Neural crest cell (in vitro differentiated cells): ENCODE data around the gene HMGN5. TPM values are rescaled to one million over a fixed set of nuclear protein-coding genes. Genes with fewer than 3 reads are reported as not detected.

Source experiments
- DNase-seq: peaks from one replicate; pipeline ENCODE4 v3.0.0; 2021; ENCODE audit warnings: low read depth, mixed read lengths, low spot score
- H3K27ac Mint-ChIP-seq: one replicate; pipeline ENCODE4 v1.8.0; 2021; ENCODE audit warnings: mild to moderate bottlenecking, mixed read lengths; ENCODE audit not compliant: unreplicated experiment
- H3K27me3 Mint-ChIP-seq: 2 replicates; pipeline ENCODE4 v1.8.0; 2021; ENCODE audit warnings: low read depth, mild to moderate bottlenecking, mixed read lengths
- H3K36me3 Mint-ChIP-seq: 2 replicates; pipeline ENCODE4 v1.8.0; 2021; ENCODE audit warnings: low read depth, mild to moderate bottlenecking, mixed read lengths
- H3K4me1 Mint-ChIP-seq: 2 replicates; pipeline ENCODE4 v1.8.0; 2021; ENCODE audit warnings: mixed read lengths
- H3K4me3 Mint-ChIP-seq: one replicate; pipeline ENCODE4 v1.8.0; 2021; ENCODE audit warnings: mild to moderate bottlenecking, mixed read lengths
- H3K9me3 Mint-ChIP-seq: 2 replicates; pipeline ENCODE4 v1.8.0; 2021; ENCODE audit warnings: mixed read lengths
- long read RNA-seq: library from polyadenylated mRNA; unstranded; transcript quantifications from one replicate; pipeline ENCODE4 v2.0.0, GENCODE V29; 2020
- total RNA-seq: library from RNA; stranded (reverse); gene quantifications from 2 replicates; pipeline ENCODE4 v1.2.1, GENCODE V29; 2021
- TF ChIP-seq, protein P1 (sequence below): fragments of 200-600 bp; sonication (generic); conservative IDR thresholded peaks from 2 replicates; pipeline ENCODE4 v1.5.0; 2021; ENCODE audit warnings: antibody characterized with exemption, mild to moderate bottlenecking

HMGN5 gene, protein sequence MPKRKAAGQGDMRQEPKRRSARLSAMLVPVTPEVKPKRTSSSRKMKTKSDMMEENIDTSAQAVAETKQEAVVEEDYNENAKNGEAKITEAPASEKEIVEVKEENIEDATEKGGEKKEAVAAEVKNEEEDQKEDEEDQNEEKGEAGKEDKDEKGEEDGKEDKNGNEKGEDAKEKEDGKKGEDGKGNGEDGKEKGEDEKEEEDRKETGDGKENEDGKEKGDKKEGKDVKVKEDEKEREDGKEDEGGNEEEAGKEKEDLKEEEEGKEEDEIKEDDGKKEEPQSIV
- total RNA-seq: 5.0 and 8.2 TPM in 2 replicates
- long read RNA-seq, partial matches to known transcripts: 2 of 4 reads
- long read RNA-seq, other reads (novel, unspliced or antisense): 0 of 4 reads

DNA sequence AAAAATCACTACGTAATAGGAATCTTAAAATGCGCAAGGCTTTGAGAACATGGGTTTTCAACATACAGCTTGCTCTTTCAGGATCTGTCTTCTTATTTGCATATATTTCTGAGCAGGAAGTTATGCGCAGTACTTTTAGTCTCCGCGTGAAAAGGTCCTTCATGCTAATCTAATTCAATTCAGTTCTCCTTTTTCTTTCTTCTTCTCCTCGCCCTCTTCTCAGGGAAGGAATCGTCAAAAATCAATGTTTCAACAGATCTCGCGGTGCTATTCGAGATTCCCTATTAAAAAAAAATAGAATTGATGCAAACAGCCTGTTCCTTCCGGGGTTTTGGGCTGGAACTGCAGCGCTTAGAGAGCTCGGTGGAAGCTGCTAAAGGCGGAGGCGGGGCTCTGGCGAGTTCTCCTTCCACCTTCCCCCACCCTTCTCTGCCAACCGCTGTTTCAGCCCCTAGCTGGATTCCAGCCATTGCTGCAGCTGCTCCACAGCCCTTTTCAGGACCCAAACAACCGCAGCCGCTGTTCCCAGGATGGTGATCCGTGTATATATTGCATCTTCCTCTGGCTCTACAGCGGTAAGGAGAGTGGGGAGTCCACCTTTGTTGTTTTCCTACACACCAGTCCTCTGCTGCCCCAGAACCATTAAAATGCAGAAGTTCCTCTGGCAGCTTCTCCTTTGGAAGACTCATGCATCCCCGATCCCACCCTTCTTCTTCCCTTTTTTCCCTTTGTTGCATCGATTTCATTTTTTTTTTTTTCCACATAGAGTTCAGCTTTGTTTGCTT, at the start of gene HMGN5, which contains the start of gene SH3BGRL:
Gene HMGN5, minus strand, starts transcription at position 243 of the 785 bp plus-strand sequence. CDS start 80,364 bp downstream, outside the sequence.
Gene SH3BGRL, plus strand, starts transcription at position 432 of the 785 bp plus-strand sequence. Its CDS starts 99 bp downstream, at position 531.
- H3K9me3 Mint-ChIP-seq: peaks cover 11% of the 10 kb centered on the region
- peaks cover 14% of the 10 kb centered on the region for H3K36me3 Mint-ChIP-seq
- no peaks in the 10 kb centered on the region for H3K27me3 Mint-ChIP-seq
- H3K27ac Mint-ChIP-seq: peak within 1 kb of the TSS; percentile 98
- H3K4me1 Mint-ChIP-seq: peaks cover 29% of the 10 kb centered on the region
- TF ChIP-seq, protein P1, sequence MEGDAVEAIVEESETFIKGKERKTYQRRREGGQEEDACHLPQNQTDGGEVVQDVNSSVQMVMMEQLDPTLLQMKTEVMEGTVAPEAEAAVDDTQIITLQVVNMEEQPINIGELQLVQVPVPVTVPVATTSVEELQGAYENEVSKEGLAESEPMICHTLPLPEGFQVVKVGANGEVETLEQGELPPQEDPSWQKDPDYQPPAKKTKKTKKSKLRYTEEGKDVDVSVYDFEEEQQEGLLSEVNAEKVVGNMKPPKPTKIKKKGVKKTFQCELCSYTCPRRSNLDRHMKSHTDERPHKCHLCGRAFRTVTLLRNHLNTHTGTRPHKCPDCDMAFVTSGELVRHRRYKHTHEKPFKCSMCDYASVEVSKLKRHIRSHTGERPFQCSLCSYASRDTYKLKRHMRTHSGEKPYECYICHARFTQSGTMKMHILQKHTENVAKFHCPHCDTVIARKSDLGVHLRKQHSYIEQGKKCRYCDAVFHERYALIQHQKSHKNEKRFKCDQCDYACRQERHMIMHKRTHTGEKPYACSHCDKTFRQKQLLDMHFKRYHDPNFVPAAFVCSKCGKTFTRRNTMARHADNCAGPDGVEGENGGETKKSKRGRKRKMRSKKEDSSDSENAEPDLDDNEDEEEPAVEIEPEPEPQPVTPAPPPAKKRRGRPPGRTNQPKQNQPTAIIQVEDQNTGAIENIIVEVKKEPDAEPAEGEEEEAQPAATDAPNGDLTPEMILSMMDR: no peak
- peak within 1 kb of the TSS; percentile 93 for H3K4me3 Mint-ChIP-seq
- peak; percentile 48 for DNase-seq

DNA sequence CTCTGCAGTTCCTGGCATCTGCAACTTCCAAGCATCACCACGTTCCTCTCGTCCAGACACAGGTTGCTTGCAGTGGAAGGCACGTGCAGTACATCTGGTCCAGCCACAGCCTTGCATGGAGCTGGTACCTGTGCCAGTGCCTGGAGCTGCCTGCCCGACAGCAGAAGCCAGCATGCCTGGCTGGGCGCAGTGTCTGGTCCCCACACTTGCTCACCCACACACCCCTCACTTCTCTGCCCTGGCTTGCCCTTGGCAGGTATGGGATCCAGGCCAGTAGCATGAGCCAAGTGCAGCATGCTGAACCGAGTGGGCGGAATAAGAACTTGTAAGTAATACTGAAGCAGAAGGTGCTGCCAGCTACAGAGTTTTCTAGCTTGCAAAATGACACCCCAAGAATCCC, 40.0 kb upstream of the HMGN5 start:
- H3K9me3 Mint-ChIP-seq: peaks cover 7% of the 10 kb centered on the region
- no peak for DNase-seq
- H3K36me3 Mint-ChIP-seq: peaks cover 21% of the 10 kb centered on the region
- H3K27ac Mint-ChIP-seq: no peak overlapping the region
- no peak overlapping the region for H3K4me3 Mint-ChIP-seq
- H3K4me1 Mint-ChIP-seq: no peaks in the 10 kb centered on the region
- H3K27me3 Mint-ChIP-seq: no peaks in the 10 kb centered on the region
- TF ChIP-seq, protein P1: no peak

DNA sequence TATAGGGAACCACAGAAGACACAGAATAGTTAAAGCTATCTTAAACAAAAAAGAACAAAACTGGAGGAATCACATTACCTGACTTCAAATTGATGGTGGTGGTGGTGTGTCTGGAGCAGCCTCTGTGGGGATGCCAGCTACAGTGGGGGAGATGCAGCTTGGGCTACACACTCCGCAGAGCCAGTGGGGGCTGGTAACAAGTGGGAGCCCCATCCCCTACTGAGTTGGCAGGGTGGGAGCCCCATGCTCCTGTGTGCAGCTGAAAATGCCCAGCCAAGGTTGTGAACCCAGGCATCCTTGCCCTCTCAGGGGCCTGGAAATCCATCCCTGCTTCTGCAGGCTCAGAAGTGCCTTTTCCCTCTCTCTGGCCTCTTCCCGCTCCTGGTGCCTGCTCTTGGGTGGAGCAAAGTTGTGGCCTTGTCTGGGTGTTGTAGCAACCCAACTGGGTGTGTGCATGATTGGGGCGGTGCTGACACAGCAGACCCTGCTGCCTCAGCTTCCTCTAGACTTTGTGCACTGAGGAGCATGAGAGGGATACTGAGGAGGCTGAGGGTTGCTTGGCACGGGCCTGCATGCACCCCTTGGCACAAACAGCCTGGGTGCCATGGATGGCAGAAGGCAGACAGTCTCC, 39.1 kb upstream of the HMGN5 start:
- no peaks in the 10 kb centered on the region for H3K4me1 Mint-ChIP-seq
- no peak for DNase-seq
- TF ChIP-seq, protein P1: no peak
- peaks cover 10% of the 10 kb centered on the region for H3K9me3 Mint-ChIP-seq
- no peaks in the 10 kb centered on the region for H3K27me3 Mint-ChIP-seq
- H3K4me3 Mint-ChIP-seq: no peak overlapping the region
- H3K27ac Mint-ChIP-seq: no peak overlapping the region
- peaks cover 23% of the 10 kb centered on the region for H3K36me3 Mint-ChIP-seq

DNA sequence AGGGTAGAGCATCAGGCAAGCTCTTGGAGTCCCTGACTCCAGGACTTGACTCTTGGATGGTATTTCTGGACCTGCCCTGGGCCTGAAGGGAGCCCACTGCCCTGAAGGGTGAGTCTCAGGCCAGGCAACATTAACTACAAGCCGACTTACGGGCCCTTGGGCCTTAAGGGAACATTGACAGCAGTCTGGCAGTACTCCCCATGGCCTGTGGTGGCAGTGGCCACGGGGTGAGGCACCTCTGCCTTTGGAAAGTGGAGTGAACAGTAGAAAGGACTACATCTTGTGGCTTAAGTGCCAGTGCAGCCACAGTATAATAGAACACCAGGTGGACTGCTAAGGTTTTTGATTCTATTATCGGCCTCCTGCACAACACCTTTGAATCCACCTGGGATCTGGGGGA, 36.5 kb upstream of the HMGN5 start:
- Mint-ChIP-seq H3K27ac (no peak overlapping the region), H3K27me3 (no peaks in the 10 kb centered on the region), H3K9me3 (peaks cover 11% of the 10 kb centered on the region), H3K4me1 (no peaks in the 10 kb centered on the region), H3K4me3 (no peak overlapping the region), H3K36me3 (peaks cover 23% of the 10 kb centered on the region)
- TF ChIP-seq, protein P1: no peak
- no peak for DNase-seq

DNA sequence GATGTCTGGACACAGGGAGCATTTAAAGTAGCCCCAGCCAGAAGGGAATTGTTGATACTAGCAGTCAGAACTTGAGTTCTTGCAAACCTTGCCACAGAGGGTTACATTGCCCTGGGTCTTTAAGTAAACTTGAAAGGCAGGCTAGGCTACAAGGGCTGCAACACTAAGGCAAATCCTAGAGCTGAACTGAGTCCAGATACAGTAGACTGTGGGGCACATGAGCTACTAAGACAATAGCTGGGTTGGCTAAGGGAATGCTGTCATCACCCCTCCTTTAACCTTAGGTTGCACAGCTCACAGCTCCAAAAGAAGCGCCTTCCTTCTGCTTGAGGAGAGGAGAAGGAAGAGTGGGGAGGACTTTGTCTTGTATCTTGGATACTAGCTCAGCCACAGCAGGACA, 35.8 kb upstream of the HMGN5 start:
- H3K36me3 Mint-ChIP-seq: peaks cover 23% of the 10 kb centered on the region
- peaks cover 11% of the 10 kb centered on the region for H3K9me3 Mint-ChIP-seq
- TF ChIP-seq, protein P1: no peak
- no peaks in the 10 kb centered on the region for H3K27me3 Mint-ChIP-seq
- H3K4me3 Mint-ChIP-seq: no peak overlapping the region
- no peak overlapping the region for H3K27ac Mint-ChIP-seq
- H3K4me1 Mint-ChIP-seq: no peaks in the 10 kb centered on the region
- DNase-seq: no peak
